ENCODE measurements around the gene GEN1.

Gene GEN1

GRCh38 chr2:17795309-17795708 lies 41.4 kb downstream of the GEN1 start:
- no peak for TF ChIP-seq CTCF (conservative IDR thresholded peaks at IDR 0.05)
- no peak overlapping the region for H3K27ac ChIP-seq

DNA sequence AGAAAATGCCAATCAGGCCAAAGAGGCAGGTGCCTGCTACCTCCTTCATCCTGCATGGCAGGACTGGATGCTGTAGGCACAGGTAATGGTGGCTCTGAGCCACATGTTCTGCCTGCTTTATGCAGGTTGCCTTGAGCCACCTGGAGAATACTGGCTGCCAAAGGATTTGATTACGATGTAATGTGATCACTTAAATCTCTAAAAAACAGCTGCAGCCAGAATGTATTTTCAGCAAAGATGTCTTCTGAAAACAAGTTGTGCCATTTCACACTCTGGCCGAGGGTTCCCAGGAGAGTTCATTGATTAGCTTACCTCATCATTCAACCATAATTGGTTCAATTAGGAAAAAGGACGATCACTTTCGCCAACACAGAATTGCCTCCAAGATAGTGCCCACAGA lies 44.4 kb downstream of the GEN1 start:
- no peak overlapping the region for H3K27ac ChIP-seq
- TF ChIP-seq CTCF (conservative IDR thresholded peaks at IDR 0.05), result no peak

DNA sequence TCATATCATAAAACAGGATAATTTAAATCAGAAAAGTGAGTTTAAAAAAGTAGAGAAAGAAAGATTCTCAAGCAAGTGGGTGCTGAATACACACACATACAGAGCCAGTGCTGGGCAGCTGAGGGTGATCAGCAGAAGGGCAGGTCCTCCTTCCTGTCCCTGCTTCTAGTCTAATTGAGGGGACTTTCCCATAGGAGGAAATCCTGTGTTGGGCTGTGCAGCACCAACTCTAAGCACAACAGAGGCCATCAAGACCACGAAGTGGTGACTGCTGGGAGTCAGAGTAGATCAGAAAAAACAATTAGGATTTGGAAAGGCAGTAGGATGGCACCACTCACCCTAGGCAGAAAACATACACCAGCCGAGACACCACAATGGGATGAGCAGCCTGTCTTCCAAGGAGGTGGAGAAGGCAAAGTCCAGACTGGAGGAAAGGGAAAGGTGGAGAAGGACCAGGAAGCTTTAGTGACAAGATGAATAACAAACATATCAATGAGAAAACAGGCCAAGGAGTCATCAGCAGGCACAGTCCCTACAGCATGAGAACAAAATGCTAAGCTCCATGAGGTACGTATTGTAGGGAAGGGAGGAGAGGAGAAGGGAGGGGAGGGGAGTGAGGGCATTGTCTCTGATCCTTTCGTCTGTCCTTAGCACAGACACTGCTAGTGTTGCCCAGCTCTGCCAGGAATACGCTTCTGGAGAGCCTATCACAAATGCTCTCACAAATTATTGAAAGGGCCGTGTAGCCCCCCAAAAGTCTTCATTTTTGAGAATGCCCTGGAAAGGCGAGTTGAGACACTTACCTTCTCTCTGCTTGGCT lies 45.6 kb downstream of the GEN1 start:
- no peak for TF ChIP-seq CTCF (conservative IDR thresholded peaks at IDR 0.05)
- no peak overlapping the region for H3K27ac ChIP-seq

- H3K27ac ChIP-seq, result no peak overlapping the region
- TF ChIP-seq CTCF (conservative IDR thresholded peaks at IDR 0.05), result no peak
Measured at GRCh38 chr2:17800219-17800618, 46.3 kb downstream of the GEN1 start.

DNA sequence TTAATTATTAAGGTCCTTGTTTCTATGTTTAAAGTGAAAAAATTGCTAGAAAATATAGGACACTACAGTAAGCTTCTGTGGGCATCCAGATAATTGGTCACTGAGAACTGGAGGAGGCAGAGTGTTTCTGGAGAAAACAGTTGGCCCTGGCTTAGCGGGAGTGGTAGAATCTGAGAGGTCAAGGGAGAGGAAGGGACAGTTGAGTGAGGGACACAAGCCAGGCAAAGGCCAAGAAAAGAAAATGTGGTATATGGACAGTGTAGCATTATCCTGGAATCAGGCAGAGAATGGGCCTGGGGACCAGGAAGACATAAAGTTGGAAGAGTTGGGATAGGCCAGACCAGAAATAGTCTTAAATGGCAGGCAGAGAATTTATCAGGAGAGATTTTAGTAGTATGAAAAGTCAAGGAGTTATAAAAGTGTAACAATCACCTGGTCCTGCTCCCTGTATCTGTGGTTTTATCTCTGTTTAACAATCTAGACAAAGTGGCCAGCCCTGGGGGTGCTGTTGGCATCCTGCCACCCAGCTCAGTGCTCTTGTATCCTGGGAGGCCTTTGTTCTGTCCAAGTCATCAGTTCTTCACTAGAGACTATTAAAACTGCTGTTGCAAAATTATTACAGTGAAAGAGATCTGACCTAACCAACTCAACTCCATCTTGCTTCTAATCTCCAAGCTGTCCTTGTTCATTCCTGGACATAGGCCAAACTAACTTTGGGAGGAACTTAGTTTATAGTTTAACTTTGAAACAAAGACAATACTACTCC lies 46.9 kb downstream of the GEN1 start:
- TF ChIP-seq CTCF (conservative IDR thresholded peaks at IDR 0.05), result no peak

GRCh38 chr2:17803497-17803896 lies 49.6 kb downstream of the GEN1 start:
- no peak overlapping the region for H3K27ac ChIP-seq
- TF ChIP-seq CTCF (conservative IDR thresholded peaks at IDR 0.05), result no peak

More for the DNA sequence above, 46.9 kb downstream of the GEN1 start:
- H3K27ac ChIP-seq, result no peak overlapping the region

- TF ChIP-seq CTCF (conservative IDR thresholded peaks at IDR 0.05), result no peak
- H3K27ac ChIP-seq, result no peak overlapping the region
Measured at GRCh38 chr2:17804358-17804757, 50.4 kb downstream of the GEN1 start.
